HUES48 (cell line): ENCODE data around the gene MYDGF.

ENCODE experiments used
- H3K27ac ChIP-seq: one replicate; pipeline ENCODE4 v1.7.0; 2013; ENCODE audit warnings: low read depth, low read length, inconsistent platforms
- H3K27me3 ChIP-seq: 2 replicates; pipeline ENCODE4 v1.6.1; 2013; ENCODE audit warnings: mild to moderate bottlenecking, low read length; ENCODE audit not compliant: control insufficient read depth, insufficient read depth
- H3K36me3 ChIP-seq: 2 replicates; pipeline ENCODE4 v1.6.1; 2013; ENCODE audit warnings: low read length; ENCODE audit not compliant: control insufficient read depth, insufficient read depth
- H3K4me1 ChIP-seq: 2 replicates; pipeline ENCODE4 v1.6.1; 2013; ENCODE audit warnings: mild to moderate bottlenecking, low read length; ENCODE audit not compliant: control insufficient read depth, insufficient read depth
- H3K4me3 ChIP-seq: 2 replicates; pipeline ENCODE4 v1.5.1; 2013; ENCODE audit warnings: mild to moderate bottlenecking, low read depth, low read length
- H3K9ac ChIP-seq: 2 replicates; pipeline ENCODE4 v1.6.1; 2013; ENCODE audit warnings: mild to moderate bottlenecking, low read depth, low read length, moderate library complexity
- H3K9me3 ChIP-seq: 2 replicates; pipeline ENCODE4 v1.6.1; 2013; ENCODE audit warnings: low read length; ENCODE audit not compliant: control insufficient read depth, insufficient read depth

MYDGF gene

GRCh38 chr19:4654437-4655361 is 15.4 kb downstream of the MYDGF start:
- no peak overlapping the region for H3K27ac ChIP-seq
- H3K27me3 ChIP-seq = no peaks in the 10 kb centered on the region
- peaks cover 25% of the 10 kb centered on the region for H3K36me3 ChIP-seq
- H3K9me3 ChIP-seq = no peaks in the 10 kb centered on the region
- no peaks in the 10 kb centered on the region for H3K4me1 ChIP-seq
- H3K4me3 ChIP-seq = no peak overlapping the region
- no peak overlapping the region for H3K9ac ChIP-seq

- H3K27ac ChIP-seq = no peak overlapping the region
Measured at GRCh38 chr19:4653793-4654436, 16.2 kb downstream of the MYDGF start.

DNA sequence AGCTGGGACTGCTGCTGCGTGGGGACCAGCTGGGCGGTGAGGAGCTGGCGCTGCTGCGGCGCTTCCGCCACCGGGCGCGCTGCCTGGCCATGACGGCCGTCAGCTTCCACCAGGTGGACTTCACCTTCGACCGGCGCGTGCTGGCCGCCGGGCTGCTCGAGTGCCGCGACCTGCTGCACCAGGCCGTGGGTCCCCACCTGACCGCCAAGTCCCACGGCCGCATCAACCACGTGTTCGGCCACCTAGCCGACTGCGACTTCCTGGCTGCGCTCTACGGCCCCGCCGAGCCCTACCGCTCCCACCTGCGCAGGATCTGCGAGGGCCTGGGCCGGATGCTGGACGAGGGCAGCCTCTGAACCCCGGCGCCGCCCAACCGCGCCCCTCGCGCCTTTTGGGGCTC is 18.1 kb downstream of the MYDGF start:
- Histone ChIP-seq H3K9me3 (no peaks in the 10 kb centered on the region), H3K9ac (no peak overlapping the region), H3K4me3 (no peak overlapping the region), H3K27me3 (no peaks in the 10 kb centered on the region), H3K27ac (no peak overlapping the region), H3K4me1 (no peaks in the 10 kb centered on the region), H3K36me3 (peaks cover 5% of the 10 kb centered on the region; the same call in 1 of the 2 replicates)

More at GRCh38 chr19:4653793-4654436, 16.2 kb downstream of the MYDGF start:
- Histone ChIP-seq H3K4me1 (no peaks in the 10 kb centered on the region), H3K27me3 (no peaks in the 10 kb centered on the region), H3K9me3 (no peaks in the 10 kb centered on the region), H3K36me3 (peaks cover 20% of the 10 kb centered on the region), H3K4me3 (no peak overlapping the region), H3K9ac (no peak overlapping the region)

DNA sequence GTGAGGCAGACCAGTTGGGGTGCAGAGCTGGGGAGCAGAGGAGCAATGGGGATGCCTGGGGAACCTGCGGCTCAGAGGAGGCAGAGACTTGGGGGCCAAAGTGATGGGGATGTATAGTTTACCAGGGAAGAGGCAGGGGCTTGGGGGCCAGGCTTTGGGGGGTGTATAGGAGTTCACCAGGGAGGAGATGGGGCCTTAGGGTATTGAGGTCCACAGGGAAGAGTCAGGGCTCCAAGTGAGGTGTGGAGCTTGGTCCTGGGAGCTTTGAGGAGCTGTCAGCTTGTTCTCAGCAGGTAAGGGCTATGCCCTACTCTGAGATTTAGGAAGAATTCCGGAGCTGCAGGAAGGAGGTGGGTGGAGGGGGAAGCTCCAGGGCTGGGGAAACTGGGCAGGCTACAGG is 20.0 kb downstream of the MYDGF start:
- Histone ChIP-seq H3K27me3 (no peaks in the 10 kb centered on the region), H3K36me3 (0 out of 2 replicates have a peak, but pooled peaks cover under 1% of the 10 kb centered on the region), H3K27ac (no peak overlapping the region), H3K4me3 (no peak overlapping the region), H3K9ac (no peak overlapping the region), H3K9me3 (no peaks in the 10 kb centered on the region), H3K4me1 (no peaks in the 10 kb centered on the region)

- Histone ChIP-seq H3K4me1 (no peaks in the 10 kb centered on the region), H3K4me3 (no peak overlapping the region), H3K27ac (no peak overlapping the region), H3K9ac (no peak overlapping the region), H3K27me3 (no peaks in the 10 kb centered on the region), H3K9me3 (no peaks in the 10 kb centered on the region), H3K36me3 (no peaks in the 10 kb centered on the region)
Measured at GRCh38 chr19:4649392-4650047, 20.6 kb downstream of the MYDGF start.

DNA sequence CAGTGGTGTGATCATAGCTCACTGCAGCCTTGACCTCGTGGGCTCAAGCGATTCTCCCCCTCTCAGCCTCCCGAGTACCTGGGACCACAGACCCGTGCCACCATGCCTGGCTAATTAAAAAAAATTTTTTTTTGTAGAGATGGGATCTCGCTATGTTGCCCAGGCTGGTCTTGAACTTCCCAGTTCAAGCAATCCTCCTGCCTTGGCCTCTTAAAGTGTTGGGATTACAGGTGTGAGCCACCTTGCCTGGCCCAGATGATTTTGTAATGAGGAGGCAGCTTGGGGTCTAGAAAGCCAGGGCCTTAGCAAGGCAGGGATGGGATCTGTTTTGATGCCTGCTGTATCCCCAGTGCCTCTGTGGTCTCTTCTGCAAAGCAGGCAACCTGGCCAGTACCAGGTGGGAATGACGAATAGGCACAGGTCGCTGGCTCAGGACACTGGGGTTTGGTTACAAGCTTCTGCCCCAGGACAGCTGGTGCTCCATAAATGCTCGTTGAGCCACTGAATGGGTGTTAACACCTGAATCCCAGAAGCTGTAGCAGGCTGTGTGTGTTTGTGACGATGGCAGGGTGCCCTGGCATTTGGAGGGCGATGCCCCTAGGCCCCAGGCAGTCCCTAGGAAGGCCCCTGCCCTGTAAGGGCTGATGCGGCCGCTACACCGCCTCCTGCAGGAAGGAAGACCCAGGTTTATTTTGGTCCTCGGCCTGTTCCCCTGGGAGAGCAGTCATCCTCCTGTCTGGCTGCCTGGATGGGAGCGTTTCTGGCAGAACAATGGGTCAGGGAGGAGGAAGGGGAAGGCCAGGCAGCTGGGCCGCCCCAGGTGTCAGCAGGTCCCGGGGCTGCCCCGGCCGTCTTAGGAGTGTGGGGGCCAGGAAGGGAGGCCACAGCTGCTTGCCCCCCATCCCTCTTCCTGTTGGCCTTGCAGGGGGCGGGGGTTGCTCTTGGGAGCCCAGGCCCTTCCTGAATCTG is 22.2 kb downstream of the MYDGF start:
- H3K27ac ChIP-seq = no peak overlapping the region
- no peak overlapping the region for H3K4me3 ChIP-seq
- no peaks in the 10 kb centered on the region for H3K9me3 ChIP-seq
- H3K9ac ChIP-seq = no peak overlapping the region
- no peaks in the 10 kb centered on the region for H3K27me3 ChIP-seq
- H3K4me1 ChIP-seq = no peaks in the 10 kb centered on the region
- H3K36me3 ChIP-seq = no peaks in the 10 kb centered on the region

DNA sequence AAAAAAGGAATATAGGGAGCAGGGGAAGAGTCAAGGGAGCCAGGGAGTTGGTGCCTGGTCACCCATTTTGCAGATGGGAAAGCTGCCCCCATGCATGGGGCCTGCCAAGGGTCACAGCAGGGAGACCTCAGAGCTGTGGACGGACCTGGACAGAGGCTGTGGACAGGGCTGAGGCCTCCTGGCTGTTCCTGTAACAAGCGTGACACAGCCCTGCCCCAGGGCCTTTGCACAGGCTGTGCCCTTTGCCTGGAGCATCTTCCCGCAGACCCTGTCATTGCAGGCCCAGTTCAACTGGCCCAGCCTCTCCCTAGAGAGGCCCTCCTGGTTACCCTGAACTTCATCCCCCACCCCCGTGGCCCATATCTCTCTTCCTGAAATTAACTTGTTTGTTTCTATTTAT is 24.4 kb downstream of the MYDGF start:
- Histone ChIP-seq H3K36me3 (no peaks in the 10 kb centered on the region), H3K4me3 (no peak overlapping the region), H3K4me1 (no peaks in the 10 kb centered on the region), H3K27me3 (no peaks in the 10 kb centered on the region), H3K27ac (no peak overlapping the region), H3K9me3 (no peaks in the 10 kb centered on the region), H3K9ac (no peak overlapping the region)

DNA sequence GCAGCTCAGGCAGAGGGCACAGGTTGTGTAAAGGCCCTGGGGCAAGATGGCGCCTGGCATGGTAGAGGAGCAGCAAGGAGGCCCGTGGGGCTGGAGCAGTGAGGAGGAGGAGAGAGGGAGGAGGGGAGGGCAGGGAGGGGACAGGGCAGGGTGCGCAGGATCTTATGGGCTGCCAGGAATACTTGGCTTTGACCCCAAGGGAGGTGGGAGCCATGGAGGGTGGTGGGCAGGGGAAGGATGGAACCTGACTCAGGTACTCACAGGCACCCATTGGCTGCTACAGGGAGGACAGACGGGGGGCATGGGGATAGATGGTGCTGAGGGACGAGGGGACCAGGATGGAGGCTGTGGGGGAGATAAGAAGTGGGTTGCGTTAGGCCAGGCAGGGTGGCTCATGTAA is 27.5 kb downstream of the MYDGF start:
- no peak overlapping the region for H3K4me3 ChIP-seq
- no peaks in the 10 kb centered on the region for H3K36me3 ChIP-seq
- 0 out of 2 replicates have a peak, but pooled peaks cover 2% of the 10 kb centered on the region for H3K4me1 ChIP-seq
- no peak overlapping the region for H3K9ac ChIP-seq
- 0 out of 2 replicates have a peak, but pooled peaks cover under 1% of the 10 kb centered on the region for H3K27me3 ChIP-seq
- H3K9me3 ChIP-seq = no peaks in the 10 kb centered on the region
- H3K27ac ChIP-seq = no peak overlapping the region

GRCh38 chr19:4641132-4641531 is 29.0 kb downstream of the MYDGF start:
- Histone ChIP-seq H3K36me3 (no peaks in the 10 kb centered on the region), H3K4me1 (0 out of 2 replicates have a peak, but pooled peaks cover 2% of the 10 kb centered on the region), H3K9ac (no peak overlapping the region), H3K4me3 (no peak overlapping the region), H3K9me3 (no peaks in the 10 kb centered on the region), H3K27ac (no peak overlapping the region), H3K27me3 (peaks cover 13% of the 10 kb centered on the region)
